Activated naive CD8-positive, alpha-beta T cell treated with anti-CD3 and anti-CD28 coated beads, Interleukin-2, amount 50 U/mL, for 24 hours (primary cell): ENCODE data around the gene FOXO6.

Experiments used
- ATAC-seq: fragments of 150-1000 bp; cut with Tn5 transposase; one replicate; pipeline ENCODE4 v1.10.0; 2021
- DNase-seq: peaks from one replicate; pipeline ENCODE4 v3.0.0; 2021
- H3K27ac Mint-ChIP-seq: one replicate; pipeline ENCODE4 v1.8.0; 2021; ENCODE audit warnings: mild to moderate bottlenecking, mixed read lengths
- H3K27me3 Mint-ChIP-seq: one replicate; pipeline ENCODE4 v1.8.0; 2021; ENCODE audit warnings: mixed read lengths
- H3K36me3 Mint-ChIP-seq: one replicate; pipeline ENCODE4 v1.8.0; 2021; ENCODE audit warnings: low read depth, mixed read lengths
- H3K4me1 Mint-ChIP-seq: one replicate; pipeline ENCODE4 v1.8.0; 2021; ENCODE audit warnings: mixed read lengths
- H3K4me3 Mint-ChIP-seq: one replicate; pipeline ENCODE4 v1.8.0; 2021; ENCODE audit warnings: mild to moderate bottlenecking, moderate library complexity, mixed read lengths
- H3K9me3 Mint-ChIP-seq: one replicate; pipeline ENCODE4 v1.8.0; 2021; ENCODE audit warnings: mixed read lengths

FOXO6 gene

DNA sequence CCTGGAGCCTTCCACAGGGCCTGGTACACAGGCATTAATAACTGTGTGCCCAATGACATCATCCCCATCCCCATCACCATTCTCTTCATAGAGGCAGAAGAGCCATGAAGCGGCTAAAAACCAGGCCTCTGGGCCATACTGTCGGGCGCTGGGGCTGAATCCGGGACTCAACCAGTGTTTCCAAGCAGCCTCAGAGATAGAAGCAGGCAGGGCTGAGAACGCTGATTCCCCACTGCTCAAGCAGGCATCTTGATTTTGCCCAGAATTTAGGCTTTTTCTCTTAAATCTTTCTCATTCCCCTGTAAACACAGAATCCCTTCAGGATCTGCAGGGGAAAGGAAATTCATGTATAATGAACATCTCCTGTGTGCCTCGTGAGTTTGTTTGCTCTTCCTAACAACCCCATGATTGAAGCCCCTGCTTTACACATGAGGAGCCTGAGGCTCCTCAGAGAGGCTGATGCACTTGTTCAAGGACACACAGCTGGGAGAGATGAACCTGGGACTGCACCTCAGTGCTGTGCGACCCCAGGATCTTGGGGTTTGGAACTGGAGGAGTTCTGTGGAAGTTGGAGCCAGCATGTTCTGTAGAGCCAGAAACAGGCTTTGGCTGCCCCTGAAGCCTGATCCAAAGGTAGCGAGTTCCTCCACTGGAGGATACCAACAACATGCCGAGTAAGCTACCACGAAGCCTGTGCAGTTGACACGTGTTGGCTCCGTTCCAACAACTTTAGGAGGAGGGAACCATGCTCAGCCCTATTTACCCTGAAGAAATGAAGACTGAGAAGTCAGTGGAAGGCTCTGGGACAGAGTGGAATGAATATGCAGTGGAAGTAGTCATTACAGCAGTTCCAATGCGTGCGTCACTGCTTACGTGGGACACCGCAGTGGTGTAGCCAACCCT lies 67.8 kb downstream of the FOXO6 start:
- Mint-ChIP-seq H3K27me3 (peaks cover 8% of the 10 kb centered on the region), H3K27ac (no peak overlapping the region), H3K4me1 (no peaks in the 10 kb centered on the region), H3K4me3 (no peak overlapping the region), H3K36me3 (no peaks in the 10 kb centered on the region), H3K9me3 (no peaks in the 10 kb centered on the region)
- DNase-seq (no peak), ATAC-seq (no peak)

DNA sequence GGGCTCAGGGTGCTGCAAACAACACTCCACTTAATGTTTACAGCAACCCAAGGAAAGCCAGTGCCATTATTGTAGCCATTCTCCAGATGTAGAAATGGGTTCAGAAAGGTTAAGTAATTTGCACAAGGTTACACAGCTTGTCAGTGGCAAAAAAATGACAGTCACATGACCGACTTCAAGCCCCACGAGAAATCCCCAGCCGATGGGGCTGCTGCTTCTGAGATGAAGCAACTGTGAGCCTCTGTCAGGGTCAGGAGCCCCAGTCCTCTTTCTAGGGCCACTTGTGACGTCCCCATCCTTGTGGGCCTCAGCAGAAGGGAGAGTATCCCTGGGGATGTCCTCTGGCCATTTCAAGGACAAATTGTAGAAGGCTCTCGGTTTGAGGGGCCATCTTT lies 68.4 kb downstream of the FOXO6 start:
- H3K9me3 Mint-ChIP-seq: no peaks in the 10 kb centered on the region
- H3K27me3 Mint-ChIP-seq: peaks cover 13% of the 10 kb centered on the region
- H3K4me3 Mint-ChIP-seq: no peak overlapping the region
- H3K36me3 Mint-ChIP-seq: no peaks in the 10 kb centered on the region
- DNase-seq (no peak), ATAC-seq (no peak)
- H3K27ac Mint-ChIP-seq: no peak overlapping the region
- H3K4me1 Mint-ChIP-seq: no peaks in the 10 kb centered on the region

DNA sequence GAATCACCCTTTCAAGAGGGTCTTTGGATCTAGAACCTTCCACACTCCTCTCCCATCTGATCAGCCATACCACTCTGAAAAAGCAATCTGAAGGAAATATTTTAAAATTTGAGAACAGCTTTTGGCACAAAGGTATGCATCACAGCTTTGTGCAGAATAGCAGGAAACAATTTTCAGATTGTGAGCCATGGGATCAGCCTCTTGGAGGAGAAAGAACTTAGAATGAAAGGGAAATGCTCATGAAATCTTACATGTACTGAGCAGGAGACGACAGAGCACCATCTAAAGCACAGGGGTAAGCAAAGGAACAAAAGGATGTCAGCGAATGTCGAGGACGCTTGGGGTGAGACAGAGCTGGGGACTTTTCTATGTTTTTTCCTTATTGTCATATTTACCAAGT lies 68.8 kb downstream of the FOXO6 start:
- H3K9me3 Mint-ChIP-seq: no peaks in the 10 kb centered on the region
- H3K36me3 Mint-ChIP-seq: no peaks in the 10 kb centered on the region
- DNase-seq (no peak), ATAC-seq (no peak)
- no peaks in the 10 kb centered on the region for H3K4me1 Mint-ChIP-seq
- no peak overlapping the region for H3K27ac Mint-ChIP-seq
- no peak overlapping the region for H3K4me3 Mint-ChIP-seq
- H3K27me3 Mint-ChIP-seq: peaks cover 16% of the 10 kb centered on the region

DNA sequence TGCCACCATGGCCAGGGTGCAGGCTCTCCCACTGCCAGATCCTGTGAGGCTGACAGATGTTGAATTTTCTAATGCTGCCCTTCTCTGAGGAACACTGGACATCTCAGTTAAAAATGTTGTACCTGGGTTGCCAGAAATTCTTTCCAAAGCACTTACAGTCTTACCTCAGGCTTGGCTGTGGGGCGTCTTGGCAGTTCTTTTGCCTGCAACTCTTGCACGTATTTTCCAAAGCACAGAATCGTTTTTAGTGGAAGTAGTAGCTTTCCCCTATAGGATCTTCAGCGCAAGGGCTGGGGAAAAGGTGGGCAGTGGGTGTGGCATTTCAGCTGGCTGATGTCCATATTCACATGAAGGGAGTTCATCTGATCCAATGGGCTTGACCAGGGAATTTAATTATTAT lies 69.3 kb downstream of the FOXO6 start:
- DNase-seq (no peak), ATAC-seq (no peak)
- H3K4me3 Mint-ChIP-seq: no peak overlapping the region

DNA sequence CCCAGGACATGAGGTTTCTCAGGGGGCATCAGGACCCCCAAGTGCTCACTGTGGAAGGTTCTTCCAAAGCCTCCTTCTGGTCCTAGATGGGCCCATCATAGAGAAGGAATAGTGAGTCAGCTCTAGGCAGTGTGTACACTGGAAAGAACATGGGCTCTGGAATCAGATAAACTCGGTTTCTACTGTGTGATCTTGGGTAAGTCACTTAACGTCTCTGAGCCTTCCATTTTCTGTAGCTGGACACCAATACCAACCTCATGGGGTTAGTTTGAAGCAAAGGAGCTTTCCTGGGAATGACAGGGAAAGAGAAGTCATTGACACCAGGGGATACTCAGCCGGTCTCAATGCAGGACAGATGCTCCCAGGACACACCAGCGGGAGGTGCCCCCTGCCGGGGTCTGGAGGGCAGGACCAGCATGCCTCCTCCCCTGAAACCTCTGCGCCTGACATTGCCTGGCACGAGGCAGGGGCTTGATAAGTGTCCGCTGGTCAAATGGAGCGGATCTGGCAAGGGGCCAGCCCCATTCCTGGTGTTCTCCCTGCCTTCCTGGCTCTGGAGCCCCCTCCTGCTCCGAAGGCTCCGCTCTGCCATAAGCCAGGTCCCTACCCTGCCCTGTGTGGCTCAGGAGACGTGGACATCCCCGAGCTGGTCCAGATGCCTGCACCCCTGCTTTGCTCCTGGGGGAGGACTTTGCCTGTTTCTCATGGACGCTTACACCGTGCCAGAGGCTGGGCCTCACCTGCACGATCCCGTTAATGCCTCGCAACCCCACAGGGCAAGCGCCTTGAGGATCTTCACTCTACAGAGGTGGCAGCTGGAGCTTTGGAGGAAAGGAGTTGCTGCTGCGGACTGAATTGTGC lies 70.5 kb downstream of the FOXO6 start:
- Mint-ChIP-seq H3K4me1 (no peaks in the 10 kb centered on the region), H3K36me3 (no peaks in the 10 kb centered on the region), H3K9me3 (no peaks in the 10 kb centered on the region), H3K27ac (no peak overlapping the region), H3K4me3 (no peak overlapping the region), H3K27me3 (peaks cover 18% of the 10 kb centered on the region)
- DNase-seq (no peak), ATAC-seq (no peak)

More for the DNA sequence above, 69.3 kb downstream of the FOXO6 start:
- no peaks in the 10 kb centered on the region for H3K36me3 Mint-ChIP-seq
- peaks cover 18% of the 10 kb centered on the region for H3K27me3 Mint-ChIP-seq
- H3K9me3 Mint-ChIP-seq: no peaks in the 10 kb centered on the region
- no peak overlapping the region for H3K27ac Mint-ChIP-seq
- no peaks in the 10 kb centered on the region for H3K4me1 Mint-ChIP-seq
